ENCODE results near the gene SNCAIP.

- TF ChIP-seq, protein P1, sequence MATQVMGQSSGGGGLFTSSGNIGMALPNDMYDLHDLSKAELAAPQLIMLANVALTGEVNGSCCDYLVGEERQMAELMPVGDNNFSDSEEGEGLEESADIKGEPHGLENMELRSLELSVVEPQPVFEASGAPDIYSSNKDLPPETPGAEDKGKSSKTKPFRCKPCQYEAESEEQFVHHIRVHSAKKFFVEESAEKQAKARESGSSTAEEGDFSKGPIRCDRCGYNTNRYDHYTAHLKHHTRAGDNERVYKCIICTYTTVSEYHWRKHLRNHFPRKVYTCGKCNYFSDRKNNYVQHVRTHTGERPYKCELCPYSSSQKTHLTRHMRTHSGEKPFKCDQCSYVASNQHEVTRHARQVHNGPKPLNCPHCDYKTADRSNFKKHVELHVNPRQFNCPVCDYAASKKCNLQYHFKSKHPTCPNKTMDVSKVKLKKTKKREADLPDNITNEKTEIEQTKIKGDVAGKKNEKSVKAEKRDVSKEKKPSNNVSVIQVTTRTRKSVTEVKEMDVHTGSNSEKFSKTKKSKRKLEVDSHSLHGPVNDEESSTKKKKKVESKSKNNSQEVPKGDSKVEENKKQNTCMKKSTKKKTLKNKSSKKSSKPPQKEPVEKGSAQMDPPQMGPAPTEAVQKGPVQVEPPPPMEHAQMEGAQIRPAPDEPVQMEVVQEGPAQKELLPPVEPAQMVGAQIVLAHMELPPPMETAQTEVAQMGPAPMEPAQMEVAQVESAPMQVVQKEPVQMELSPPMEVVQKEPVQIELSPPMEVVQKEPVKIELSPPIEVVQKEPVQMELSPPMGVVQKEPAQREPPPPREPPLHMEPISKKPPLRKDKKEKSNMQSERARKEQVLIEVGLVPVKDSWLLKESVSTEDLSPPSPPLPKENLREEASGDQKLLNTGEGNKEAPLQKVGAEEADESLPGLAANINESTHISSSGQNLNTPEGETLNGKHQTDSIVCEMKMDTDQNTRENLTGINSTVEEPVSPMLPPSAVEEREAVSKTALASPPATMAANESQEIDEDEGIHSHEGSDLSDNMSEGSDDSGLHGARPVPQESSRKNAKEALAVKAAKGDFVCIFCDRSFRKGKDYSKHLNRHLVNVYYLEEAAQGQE (IDR thresholded peaks at IDR 0.05; ENCODE audit: unreplicated experiment): no peak
- no peak for TF ChIP-seq CREB1 (CRISPR knock-in tag; IDR thresholded peaks at IDR 0.05; ENCODE audit: low read depth)
- no peak for TF ChIP-seq CTCF (conservative IDR thresholded peaks at IDR 0.05; ENCODE audit: low read depth in 2 of 2)
- no peak for TF ChIP-seq EZH2phosphoT487 (IDR thresholded peaks at IDR 0.05; ENCODE audit: unreplicated experiment)
- no peak for TF ChIP-seq EZH2 (IDR thresholded peaks at IDR 0.05; ENCODE audit: low read depth, unreplicated experiment)
- TF ChIP-seq POLR2AphosphoS5 (IDR thresholded peaks at IDR 0.05; ENCODE audit: low read depth): no peak
- TF ChIP-seq ETS1 (IDR thresholded peaks at IDR 0.05): no peak
- no peak for TF ChIP-seq ZNF331 (CRISPR knock-in tag; IDR thresholded peaks at IDR 0.05; ENCODE audit: low read depth)
- no peak for TF ChIP-seq ZNF114 (CRISPR knock-in tag; IDR thresholded peaks at IDR 0.05)
- no peak for TF ChIP-seq JUNB (IDR thresholded peaks at IDR 0.05; ENCODE audit: unreplicated experiment)
Measured at GRCh38 chr5:122287101-122287500, 24.9 kb upstream of the SNCAIP start.

Data from GM23338 (cell line).